ENCODE results near the gene SLC25A21.

- TF ChIP-seq POLR2AphosphoS5 (IDR thresholded peaks at IDR 0.05) (no peak), CTCF (IDR thresholded peaks at IDR 0.05) (no peak)
Observed at GRCh38 chr14:37021390-37021789, 151.0 kb downstream of the SLC25A21 start.
